Measurements from ENCODE around the gene RPP14.
"Not testable (repeated sequence)": the region's sequence is repeated elsewhere in the genome, so short reads cannot be mapped to it uniquely, and the experiment has no call there.

The RPP14 gene

GRCh38 chr3:58333206-58334012 lies 27.4 kb downstream of the RPP14 start:
- DNase-seq = no peak

- no peak for DNase-seq
Observed at GRCh38 chr3:58334013-58334321, 27.9 kb downstream of the RPP14 start.

GRCh38 chr3:58334506-58334884 lies 28.4 kb downstream of the RPP14 start:
- no peak for DNase-seq

- no peak for DNase-seq
Observed at GRCh38 chr3:58335652-58335947, 29.6 kb downstream of the RPP14 start.

GRCh38 chr3:58336135-58336882 lies 30.3 kb downstream of the RPP14 start:
- DNase-seq = no peak

- no peak for DNase-seq
Observed at GRCh38 chr3:58337190-58337589, 31.1 kb downstream of the RPP14 start.

GRCh38 chr3:58339146-58339545 lies 33.1 kb downstream of the RPP14 start:
- DNase-seq = not testable (repeated sequence)

GRCh38 chr3:58340594-58341244 lies 34.7 kb downstream of the RPP14 start:
- DNase-seq = no peak

GRCh38 chr3:58341376-58341775 lies 35.3 kb downstream of the RPP14 start:
- DNase-seq = no peak

GRCh38 chr3:58342676-58343075 lies 36.6 kb downstream of the RPP14 start:
- DNase-seq = no peak

- no peak for DNase-seq
Observed at GRCh38 chr3:58345457-58345856, 39.4 kb downstream of the RPP14 start.

- DNase-seq = no peak
Observed at GRCh38 chr3:58346368-58346767, 40.3 kb downstream of the RPP14 start.

GRCh38 chr3:58347984-58348383 lies 41.9 kb downstream of the RPP14 start:
- DNase-seq = no peak

- no peak for DNase-seq
Observed at GRCh38 chr3:58349792-58350626, 44.0 kb downstream of the RPP14 start.

- no peak for DNase-seq
Observed at GRCh38 chr3:58350627-58351013, 44.6 kb downstream of the RPP14 start.

GRCh38 chr3:58351920-58352319 lies 45.9 kb downstream of the RPP14 start:
- no peak for DNase-seq

GRCh38 chr3:58352626-58353025 lies 46.6 kb downstream of the RPP14 start:
- DNase-seq = no peak

GRCh38 chr3:58353722-58354553 lies 47.9 kb downstream of the RPP14 start:
- DNase-seq = no peak

- no peak for DNase-seq
Observed at GRCh38 chr3:58355179-58355578, 49.1 kb downstream of the RPP14 start.

GRCh38 chr3:58356054-58356453 lies 50.0 kb downstream of the RPP14 start:
- DNase-seq = peak; percentile 59

GRCh38 chr3:58357402-58357801 lies 51.4 kb downstream of the RPP14 start:
- no peak for DNase-seq

- DNase-seq = no peak
Observed at GRCh38 chr3:58358092-58358491, 52.0 kb downstream of the RPP14 start.
